GM12873 (cell line): Measurements from ENCODE around the gene HILPDA.

Source experiments
- CTCF ChIP-seq: IDR thresholded peaks from 2 replicates; pipeline ENCODE4 v1.5.1; 2012; ENCODE audit warnings: low read depth, mild to moderate bottlenecking, moderate library complexity, low read length, control low read depth; ENCODE audit not compliant: insufficient read depth; ENCODE audit errors: missing control alignments

The HILPDA gene

GRCh38 chr7:128410451-128410753, 45.3 kb upstream of the HILPDA start:
- no peak for TF ChIP-seq CTCF

- no peak for TF ChIP-seq CTCF
Measured at GRCh38 chr7:128415217-128415785, 40.4 kb upstream of the HILPDA start.

GRCh38 chr7:128417071-128417470, 38.6 kb upstream of the HILPDA start:
- TF ChIP-seq CTCF, result no peak

GRCh38 chr7:128419257-128419656, 36.4 kb upstream of the HILPDA start:
- no peak for TF ChIP-seq CTCF

- no peak for TF ChIP-seq CTCF
Measured at GRCh38 chr7:128420773-128421172, 34.9 kb upstream of the HILPDA start.

GRCh38 chr7:128421384-128421783, 34.3 kb upstream of the HILPDA start:
- no peak for TF ChIP-seq CTCF

GRCh38 chr7:128422037-128422436, 33.6 kb upstream of the HILPDA start:
- TF ChIP-seq CTCF, result no peak

GRCh38 chr7:128422842-128423241, 32.8 kb upstream of the HILPDA start:
- TF ChIP-seq CTCF, result no peak
